ENCODE data around the gene C2.
"Not testable (repeated sequence)": the region's sequence is repeated elsewhere in the genome, so short reads cannot be mapped to it uniquely, and the experiment has no call there.

The C2 gene

DNA sequence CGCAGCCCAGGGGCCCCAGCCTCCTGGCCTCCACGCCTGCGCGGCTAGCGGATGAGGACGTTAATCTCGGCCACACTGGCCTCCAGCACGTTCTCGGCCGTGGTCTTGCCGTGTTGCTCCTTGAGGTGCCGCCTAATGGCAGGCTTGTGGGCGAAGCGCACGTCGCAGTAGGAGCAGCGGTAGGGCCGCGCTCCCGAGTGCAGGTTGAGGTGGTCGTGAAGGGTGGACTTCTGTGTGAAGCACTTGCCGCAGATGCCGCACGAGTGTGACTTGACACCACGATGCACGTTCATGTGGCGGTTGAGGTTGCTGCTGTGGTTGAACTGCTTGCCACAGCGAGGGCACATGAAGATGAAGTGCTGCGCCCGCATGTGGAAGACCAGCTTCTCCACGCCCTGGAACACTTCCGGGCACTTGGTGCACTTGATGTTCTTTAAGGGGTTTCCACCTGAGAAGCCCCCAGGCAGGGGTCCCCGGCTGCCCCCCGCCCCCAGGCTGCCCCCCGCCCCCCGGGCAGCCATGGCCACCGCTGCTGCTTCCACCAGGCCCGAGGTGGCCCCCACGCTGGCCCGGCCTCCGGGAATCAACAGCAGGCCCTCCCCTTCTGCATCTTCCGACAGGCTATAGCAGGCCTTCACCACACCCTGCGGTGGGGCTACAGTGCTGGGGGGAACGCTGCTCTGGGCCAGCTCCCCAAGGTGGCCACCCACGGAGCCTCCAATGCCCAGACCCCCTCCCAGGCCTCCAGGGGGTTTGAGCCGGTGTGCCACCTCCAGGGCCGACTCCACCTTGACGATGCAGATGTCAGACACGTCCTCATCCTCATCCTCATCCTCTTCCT is 27.4 kb upstream of the C2 start:
- DNase-seq: no peak

DNA sequence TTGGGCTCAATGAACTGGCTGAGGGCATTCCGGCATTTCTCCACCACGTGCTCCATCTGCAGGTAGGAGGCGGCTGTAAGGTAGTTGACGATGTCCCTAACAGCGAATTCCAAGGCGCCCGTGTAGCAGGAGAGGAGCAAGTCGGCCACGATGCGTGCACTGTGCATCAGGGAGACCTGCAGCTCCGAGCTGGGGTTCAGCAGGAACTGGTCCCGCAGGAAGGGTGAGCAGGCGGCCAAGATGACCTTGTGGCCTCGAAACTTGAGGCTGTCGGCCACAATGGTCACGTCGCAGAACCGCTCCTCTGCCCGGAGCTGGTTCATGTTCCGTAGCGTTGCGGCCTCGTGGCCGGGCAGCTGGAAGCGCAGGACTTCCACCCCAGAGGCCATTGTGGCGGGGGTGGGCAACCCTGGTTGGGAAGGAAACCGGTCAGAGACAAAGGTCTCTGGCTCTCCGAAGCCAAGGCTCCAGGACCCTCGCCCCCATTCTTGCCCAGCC is 26.6 kb upstream of the C2 start:
- DNase-seq: no peak

DNA sequence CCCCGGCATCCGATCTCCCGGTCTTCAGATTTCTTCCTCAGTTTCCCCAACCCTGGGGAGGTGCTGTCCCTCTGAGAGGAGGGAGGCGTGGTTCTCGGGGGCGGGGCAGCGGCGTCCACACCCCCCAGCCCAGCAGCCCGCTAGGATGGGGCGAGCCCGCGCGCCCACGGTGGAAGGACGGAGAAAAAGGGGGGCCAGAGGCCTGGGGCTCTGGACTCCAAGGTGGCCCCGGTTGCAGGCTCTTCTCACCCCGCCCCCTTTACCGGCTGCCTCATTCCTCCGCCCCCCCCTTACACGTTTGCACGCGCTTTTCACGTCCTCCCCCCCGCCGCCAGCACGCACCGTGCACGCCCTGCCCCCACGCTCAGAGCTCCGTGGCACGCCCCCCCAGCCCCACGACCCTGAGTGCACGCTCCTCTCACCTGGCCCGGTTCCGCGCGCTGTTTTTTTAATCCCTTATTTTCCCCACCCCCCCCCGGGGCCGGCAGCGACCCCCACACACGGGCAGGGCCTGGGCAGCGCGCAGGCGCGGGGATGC is 26.0 kb upstream of the C2 start:
- DNase-seq: peak; percentile 87

- DNase-seq: peak; percentile 94
These were observed 25.4 kb upstream of the C2 start, which contains the start of gene ZBTB12 for GRCh38 chr6:31901953-31902643. Gene ZBTB12 (minus strand): TSS chr6:31902086. CDS start chr6:31901305, 781 bp downstream.

GRCh38 chr6:31903957-31904356 is 23.6 kb upstream of the C2 start:
- no peak for DNase-seq

GRCh38 chr6:31905041-31905440 is 22.5 kb upstream of the C2 start:
- DNase-seq: no peak

DNA sequence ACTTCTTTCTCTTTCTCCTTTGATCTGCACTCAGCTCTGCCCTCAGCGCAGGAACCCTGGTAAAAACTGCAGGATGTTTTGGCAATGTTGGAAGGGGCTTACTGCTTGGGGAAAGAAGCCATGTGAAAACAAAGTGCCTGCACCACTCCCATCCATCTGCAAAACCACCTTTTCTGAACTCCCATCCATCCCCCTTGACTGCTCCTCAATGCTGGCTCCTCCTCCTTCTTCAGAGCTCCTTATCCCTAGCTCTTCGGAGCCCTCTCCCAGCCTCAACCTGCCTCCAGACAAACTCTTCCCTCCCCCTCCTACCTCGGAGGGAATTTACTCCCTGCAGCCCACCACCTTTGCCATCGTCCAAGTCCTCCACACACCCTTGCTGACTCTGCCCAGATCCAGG is 21.4 kb upstream of the C2 start:
- no peak for DNase-seq

- DNase-seq: not testable (repeated sequence)
These were observed 20.8 kb upstream of the C2 start for GRCh38 chr6:31906727-31907126.

GRCh38 chr6:31907158-31907813 is 20.2 kb upstream of the C2 start:
- DNase-seq: no peak

GRCh38 chr6:31908255-31908654 is 19.3 kb upstream of the C2 start:
- not testable (repeated sequence) for DNase-seq

- no peak for DNase-seq
These were observed 18.7 kb upstream of the C2 start for GRCh38 chr6:31908791-31909190.

DNA sequence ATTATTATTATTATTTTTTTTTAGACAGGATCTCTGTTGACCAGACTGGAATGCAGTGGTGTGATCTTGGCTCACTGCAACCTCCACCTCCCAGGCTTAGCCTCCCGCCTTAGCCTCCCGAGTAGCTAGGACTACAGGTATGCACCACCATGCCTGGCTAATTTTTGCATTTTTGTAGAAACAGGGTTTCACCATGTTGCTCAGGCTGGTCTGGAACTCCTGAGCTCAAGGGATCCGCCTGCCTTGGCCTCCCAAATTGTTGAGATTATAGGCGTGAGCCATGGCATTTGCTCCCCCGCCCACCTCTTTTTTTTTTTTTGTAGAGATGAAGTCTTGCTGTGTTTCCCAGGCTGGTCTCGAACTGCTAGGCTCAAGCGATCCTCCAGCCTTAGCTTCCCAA is 18.2 kb upstream of the C2 start:
- DNase-seq: not testable (repeated sequence)

DNA sequence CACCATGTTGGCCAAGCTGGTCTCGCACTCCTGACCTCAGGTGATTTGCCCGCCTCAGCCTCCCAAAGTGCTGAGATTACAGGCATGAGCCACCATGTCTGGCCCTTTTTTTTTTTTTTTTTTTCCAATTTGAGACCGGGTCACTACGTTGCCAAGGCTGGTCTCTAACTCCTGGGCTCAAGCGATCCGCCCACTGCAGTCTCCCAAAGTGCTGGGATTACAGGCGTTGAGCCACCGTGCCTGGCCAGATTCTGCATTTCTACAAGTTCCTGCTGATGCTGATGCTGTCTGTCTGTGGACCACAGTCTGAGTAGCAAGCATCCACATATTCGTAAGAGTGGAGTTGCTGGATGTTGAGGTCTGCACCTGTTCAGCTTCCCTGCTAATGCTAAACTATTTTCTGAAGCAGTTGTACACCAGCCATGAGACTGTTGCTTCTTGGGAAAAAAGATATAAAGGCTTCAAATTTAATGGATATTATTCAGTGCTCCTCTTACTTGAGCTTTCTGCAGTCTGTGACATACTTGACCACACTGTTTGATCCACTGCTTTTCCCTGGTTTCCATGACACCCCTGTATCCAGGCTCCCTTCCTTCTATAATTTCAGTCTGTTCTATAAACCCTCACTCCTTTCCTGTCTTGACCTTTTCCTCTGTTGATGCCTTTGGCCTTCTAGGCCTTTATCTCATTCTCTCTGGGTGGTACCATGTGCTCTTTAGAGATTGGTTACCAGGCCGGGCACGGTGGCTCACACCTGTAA is 15.5 kb upstream of the C2 start:
- no peak for DNase-seq

GRCh38 chr6:31915351-31915750 is 12.2 kb upstream of the C2 start:
- no peak for DNase-seq

GRCh38 chr6:31915756-31916155 is 11.8 kb upstream of the C2 start:
- DNase-seq: no peak

DNA sequence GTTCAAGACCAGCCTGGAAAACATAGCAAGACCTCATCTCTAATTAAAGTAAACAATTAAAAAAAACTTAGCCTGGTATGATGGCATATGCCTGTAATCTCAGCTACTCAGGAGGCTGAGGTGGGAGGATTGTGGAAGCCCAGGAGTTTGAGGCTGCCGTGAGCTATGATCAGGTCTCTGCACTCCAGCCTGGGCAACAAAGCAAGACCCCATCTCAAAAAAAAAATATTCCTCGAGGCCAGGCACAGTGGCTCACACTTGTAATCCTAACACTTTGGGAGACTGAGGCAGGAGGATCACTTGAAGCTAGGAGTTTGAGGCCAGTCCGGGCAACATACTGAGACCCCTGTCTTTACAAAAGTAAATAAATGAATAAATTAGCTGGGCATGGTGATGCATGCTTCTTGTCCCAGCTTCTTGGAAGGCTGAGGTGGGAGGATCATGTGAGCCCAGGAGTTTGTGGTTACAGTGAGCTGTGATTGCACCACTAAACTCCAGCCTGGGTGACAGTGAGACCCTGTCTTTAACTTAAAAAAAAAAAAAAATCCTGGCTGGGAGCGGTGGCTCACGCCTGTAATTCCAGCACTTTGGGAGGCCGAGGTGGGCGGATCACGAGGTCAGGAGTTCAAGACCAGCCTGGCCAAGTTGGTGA is 9.3 kb upstream of the C2 start:
- DNase-seq: no peak

DNA sequence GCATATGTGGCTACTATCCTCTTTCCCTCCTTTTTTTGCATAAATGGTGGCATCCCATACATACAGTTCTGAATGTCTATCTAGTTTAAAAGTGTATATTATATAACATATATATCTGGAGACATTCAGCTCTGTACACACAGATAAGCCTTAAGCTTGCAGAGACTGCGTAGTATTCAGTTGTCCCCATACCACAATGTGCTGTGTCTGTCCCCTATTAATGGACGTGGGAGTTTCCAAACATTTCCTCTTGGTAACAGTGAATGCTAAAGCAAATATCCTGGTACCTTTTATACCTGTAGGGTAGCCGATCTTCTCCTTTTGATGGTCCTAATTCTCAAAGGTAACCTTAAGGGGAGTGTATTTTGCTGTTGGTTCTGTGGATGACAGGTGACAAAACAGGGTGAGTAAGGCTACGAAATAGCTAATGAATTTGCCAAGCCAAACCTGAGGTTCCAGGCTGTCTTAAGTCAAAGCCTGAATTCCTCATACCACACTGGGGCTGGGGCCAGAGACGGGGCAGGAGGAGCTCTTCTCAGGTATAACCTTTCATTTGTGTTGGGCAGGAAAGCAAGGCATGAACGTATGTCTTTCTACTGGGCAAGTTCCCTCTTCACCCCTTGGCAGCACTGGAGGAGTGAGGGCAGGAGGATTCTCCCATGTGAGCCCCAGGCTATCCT is 7.8 kb upstream of the C2 start:
- DNase-seq: no peak

DNA sequence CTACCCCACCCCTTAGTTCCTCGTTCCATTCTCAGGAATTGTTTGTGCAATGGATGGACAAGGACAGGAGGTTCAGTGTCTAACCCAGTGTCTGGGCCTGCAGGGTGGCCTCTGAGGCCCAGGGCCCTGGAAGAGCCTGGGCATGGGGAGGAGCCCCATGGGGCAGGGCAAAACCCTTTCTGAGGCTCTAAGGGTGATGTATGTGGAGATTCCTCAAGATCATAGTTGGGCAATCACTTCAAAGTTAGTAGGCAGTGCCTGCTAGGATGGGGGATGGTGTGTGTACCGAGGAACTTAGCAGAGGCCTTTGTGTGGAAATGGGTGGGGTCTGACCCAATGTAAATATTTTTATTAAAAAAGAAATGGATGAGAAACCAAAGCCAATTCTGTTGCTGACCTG is 6.7 kb upstream of the C2 start:
- no peak for DNase-seq

- no peak for DNase-seq
These were observed 4.6 kb upstream of the C2 start for GRCh38 chr6:31922942-31923341.

DNA sequence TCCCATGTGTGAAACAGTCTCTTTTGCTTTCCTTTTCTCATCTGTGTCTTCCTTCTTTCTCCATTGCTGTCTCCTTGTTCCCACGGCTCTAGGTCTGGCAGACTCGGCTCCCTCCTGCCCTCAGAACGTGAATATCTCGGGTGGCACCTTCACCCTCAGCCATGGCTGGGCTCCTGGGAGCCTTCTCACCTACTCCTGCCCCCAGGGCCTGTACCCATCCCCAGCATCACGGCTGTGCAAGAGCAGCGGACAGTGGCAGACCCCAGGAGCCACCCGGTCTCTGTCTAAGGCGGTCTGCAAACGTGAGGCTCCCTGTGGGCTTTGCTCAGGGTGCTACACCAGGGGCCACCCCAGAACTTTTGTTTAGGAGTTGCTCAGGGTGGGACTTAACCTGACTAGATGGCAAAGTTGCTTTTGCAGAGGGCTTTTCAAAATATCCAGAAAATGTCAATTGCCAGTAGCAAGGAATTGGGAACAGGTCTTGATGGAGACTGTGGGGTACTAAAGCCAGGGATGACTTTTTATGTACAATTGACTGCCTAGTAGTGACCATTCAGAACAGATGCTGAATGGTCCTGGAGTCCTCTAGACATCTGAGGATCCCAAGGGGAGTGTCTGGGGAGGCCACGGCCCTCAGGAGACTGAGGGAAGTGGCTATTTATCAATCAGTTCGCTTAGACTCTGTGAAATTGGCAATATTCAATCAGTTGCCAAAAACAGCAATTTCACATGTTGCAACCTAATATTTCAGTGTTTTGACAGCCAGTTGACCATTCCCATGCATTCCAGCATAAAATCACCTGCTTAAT is 550 bp downstream of the C2 start:
- DNase-seq: no peak

DNA sequence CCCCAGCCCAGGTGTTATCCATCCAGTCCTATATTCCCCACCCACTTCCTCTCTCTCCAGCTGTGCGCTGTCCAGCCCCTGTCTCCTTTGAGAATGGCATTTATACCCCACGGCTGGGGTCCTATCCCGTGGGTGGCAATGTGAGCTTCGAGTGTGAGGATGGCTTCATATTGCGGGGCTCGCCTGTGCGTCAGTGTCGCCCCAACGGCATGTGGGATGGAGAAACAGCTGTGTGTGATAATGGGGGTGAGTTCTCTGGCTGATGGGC is 1.1 kb downstream of the C2 start:
- DNase-seq: no peak
